EH (cell line): ENCODE measurements around the gene IMP3.
"Not testable (repeated sequence)": the region's sequence is repeated elsewhere in the genome, so short reads cannot be mapped to it uniquely, and the experiment has no call there.

Experiments
- DNase-seq: peaks from one replicate; pipeline ENCODE4 v3.0.0-alpha.2; 2015; ENCODE audit warnings: low read depth

Gene IMP3, protein sequence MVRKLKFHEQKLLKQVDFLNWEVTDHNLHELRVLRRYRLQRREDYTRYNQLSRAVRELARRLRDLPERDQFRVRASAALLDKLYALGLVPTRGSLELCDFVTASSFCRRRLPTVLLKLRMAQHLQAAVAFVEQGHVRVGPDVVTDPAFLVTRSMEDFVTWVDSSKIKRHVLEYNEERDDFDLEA

GRCh38 chr15:75639709-75640482 is at the start of gene IMP3:
IMP3 (minus strand) TSS chr15:75640224; CDS start chr15:75640168, 56 bp downstream.
- DNase-seq: peak; percentile 97

GRCh38 chr15:75689429-75689828 is 49.4 kb upstream of the IMP3 start:
- not testable (repeated sequence) for DNase-seq

- DNase-seq: no peak
Observed at GRCh38 chr15:75688831-75689230, 48.8 kb upstream of the IMP3 start.

- no peak for DNase-seq
Observed at GRCh38 chr15:75688278-75688557, 48.2 kb upstream of the IMP3 start.

- DNase-seq: no peak
Observed at GRCh38 chr15:75687486-75688277, 47.7 kb upstream of the IMP3 start.

- peak; percentile 64 for DNase-seq
Observed at GRCh38 chr15:75686212-75686642, 46.2 kb upstream of the IMP3 start.

DNA sequence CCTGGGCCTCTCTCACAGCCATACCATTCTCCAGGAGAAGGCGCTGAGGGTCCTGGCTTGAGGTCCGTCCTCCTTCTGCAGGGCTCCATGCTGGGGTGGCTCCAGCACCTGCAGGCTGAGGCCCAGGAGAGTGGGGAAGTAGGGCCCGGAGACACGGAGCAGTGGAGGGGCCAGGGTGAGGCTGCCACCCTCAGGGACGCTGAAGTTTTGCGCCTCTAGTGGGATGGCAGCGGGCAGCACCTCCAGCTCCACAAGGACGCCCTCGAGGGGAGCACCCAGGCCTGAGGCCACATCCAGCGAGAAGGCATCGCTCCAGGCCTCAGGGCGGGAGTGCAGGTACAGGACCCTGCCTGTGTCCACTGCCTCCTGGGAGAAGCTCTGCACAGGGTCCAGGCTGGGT is 45.2 kb upstream of the IMP3 start:
- DNase-seq: no peak

- DNase-seq: no peak
Observed at GRCh38 chr15:75684648-75685047, 44.6 kb upstream of the IMP3 start.

GRCh38 chr15:75683646-75684312 is 43.8 kb upstream of the IMP3 start:
- DNase-seq: peak; percentile 58

DNA sequence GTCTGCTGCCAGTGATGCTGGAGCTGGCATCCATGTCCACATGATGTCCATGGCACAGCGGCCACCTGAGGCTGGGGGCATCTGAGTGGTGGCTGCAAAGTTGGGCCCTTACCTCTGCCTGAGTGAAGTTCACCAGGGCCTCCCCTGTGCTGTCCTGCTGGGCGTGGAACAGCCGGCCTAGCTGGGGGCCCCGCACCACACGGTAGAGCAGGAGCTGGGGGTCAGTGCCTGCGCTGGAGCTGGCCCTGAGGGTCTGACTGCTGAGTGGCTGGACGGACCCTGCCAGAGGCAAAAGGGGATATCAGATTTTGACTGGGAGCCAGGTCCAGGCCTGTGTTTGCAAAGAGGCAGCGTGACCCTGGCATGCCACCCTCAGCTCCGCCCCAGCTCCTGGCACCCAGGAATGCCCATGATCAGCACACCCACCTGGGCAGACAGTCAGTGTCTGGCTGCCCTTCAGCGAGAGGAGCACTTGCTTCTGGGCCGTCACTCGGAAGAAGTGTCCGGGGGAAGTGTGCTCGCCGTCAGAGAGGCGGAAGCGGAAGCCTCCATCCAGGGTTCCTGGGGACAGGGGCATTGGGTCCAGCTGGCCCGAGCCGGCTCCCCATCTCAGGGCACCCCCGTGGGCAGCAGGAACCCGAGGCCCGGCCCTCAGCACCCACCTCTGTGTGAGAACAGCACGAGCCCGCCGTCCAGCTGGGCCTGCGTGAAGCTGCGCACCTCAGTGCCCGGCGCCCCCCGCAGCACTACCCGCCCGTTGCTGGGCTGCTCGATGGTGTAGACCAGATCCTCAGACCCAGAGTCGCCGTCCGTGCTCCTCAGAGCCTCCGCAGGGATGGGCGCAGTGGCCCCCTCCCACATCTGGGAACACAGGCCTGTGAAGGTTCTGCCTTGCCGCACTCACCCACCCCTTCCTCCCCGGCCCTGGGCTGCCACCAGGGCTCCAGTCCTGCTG is 42.4 kb upstream of the IMP3 start:
- no peak for DNase-seq

GRCh38 chr15:75680007-75680789 is 40.2 kb upstream of the IMP3 start:
- no peak for DNase-seq

DNA sequence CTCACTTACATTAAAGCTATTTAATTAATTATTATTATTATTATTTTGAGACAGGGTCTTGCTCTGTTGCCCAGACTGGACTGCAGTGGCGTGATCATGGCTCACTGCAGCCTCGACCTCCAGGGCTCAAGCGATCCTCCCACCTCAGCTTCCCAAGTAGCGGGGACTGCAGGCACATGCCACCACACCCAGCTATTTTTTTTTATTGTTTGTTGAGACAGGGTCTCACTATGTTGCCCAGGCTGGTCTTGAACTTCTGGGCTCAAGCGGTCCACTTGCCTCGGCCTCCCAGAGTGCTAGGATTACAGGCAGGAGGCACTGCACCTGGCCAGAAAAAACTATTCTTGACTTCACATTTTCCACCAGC is 38.3 kb upstream of the IMP3 start:
- DNase-seq: not testable (repeated sequence)

GRCh38 chr15:75677465-75678323 is 37.7 kb upstream of the IMP3 start:
- DNase-seq: no peak

GRCh38 chr15:75676688-75677464 is 36.9 kb upstream of the IMP3 start:
- DNase-seq: no peak

GRCh38 chr15:75675579-75676404 is 35.8 kb upstream of the IMP3 start:
- DNase-seq: no peak

DNA sequence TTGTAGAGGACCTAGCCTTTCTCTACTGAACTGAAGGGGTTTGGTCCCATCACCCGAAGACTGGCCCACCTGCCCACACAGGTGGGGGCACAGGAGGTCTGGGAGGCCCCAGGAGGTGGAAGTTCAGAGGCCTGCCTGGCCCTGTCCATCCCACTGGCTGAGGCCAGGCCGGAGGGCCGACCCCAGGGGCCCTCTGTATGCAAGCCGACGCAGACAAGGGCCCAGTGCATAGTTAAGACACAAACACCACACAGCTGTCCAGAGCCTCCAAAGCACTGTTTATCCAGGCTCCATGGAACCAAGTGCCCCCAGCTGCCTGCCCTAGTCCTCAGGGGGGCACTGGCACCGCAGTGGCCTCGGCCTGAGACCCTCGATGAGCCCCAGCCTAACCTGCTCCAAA is 34.3 kb upstream of the IMP3 start:
- no peak for DNase-seq

DNA sequence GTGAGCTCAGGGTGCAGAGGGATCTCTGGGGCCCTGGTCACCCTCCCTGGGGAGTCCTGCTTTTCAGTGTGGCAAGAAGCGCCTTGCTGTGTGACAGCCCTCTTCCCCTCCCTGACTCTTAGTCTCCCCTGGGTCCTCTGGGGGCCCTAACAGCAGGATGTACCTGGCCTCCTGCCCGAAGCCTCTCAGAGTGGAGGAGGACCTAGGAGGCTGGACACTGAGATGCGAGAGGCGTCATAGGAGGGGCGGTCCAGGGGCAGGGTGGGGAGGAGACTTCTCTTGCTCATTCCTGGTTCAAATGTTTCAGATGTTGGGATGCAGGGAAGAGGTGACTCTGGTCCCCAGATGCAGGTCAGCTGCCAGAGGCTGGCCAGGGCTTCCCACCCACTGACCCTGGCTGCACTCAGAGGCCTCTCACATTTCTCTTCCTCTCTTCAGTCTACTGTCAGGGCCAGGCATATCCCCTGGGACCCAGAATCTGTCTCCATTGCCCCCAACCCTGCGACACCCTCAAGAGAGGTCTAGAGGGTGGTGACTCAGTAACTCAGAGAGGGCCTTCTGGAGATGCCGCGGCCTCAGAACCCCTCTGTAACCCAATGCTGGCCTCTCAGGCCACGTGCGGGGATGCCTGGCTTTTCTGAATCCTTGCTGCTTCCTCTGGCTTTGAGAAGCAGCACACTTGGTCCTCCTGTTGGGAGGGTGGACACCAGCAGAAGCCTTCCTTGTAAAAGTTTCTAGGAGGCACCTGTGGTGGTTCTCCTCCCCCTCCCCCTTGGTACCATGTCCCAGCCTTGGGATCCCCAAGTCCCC is 33.6 kb upstream of the IMP3 start:
- DNase-seq: peak; percentile 91
